ENCODE results near the gene GEN1.

GEN1 gene

GRCh38 chr2:17709897-17710296 lies 44.0 kb upstream of the GEN1 start:
- H3K4me1 ChIP-seq (ENCODE audit: insufficient read depth, low read length, severe bottlenecking): no peaks in the 10 kb centered on the region
- no peak overlapping the region for H3K4me3 ChIP-seq (ENCODE audit: low read depth, low read length, poor library complexity, severe bottlenecking)
- TF ChIP-seq EZH2 (IDR thresholded peaks at IDR 0.05; ENCODE audit: borderline replicate concordance, low read length): no peak
- TF ChIP-seq CTCF (IDR thresholded peaks at IDR 0.05; ENCODE audit: low read length): no peak
- no peak overlapping the region for H3K4me2 ChIP-seq (ENCODE audit: low read length)
- H3K9me3 ChIP-seq (ENCODE audit: low read length): no peaks in the 10 kb centered on the region
- H3K9me2 ChIP-seq (ENCODE audit: low read depth, low read length): no peaks in the 10 kb centered on the region
- no peaks in the 10 kb centered on the region for H3K79me2 ChIP-seq (ENCODE audit: insufficient read depth, low read length)
- H3K27me3 ChIP-seq (ENCODE audit: insufficient read depth, low read length): no peaks in the 10 kb centered on the region
- H3K36me3 ChIP-seq (ENCODE audit: insufficient read depth, low read length): peaks cover 79% of the 10 kb centered on the region
- H3K9ac ChIP-seq (ENCODE audit: low read length): no peak overlapping the region
- no peak overlapping the region for H3K27ac ChIP-seq (ENCODE audit: low read depth, low read length, poor library complexity, severe bottlenecking)
- H2AFZ ChIP-seq (ENCODE audit: low read length): no peak overlapping the region
- no peaks in the 10 kb centered on the region for H4K20me1 ChIP-seq (ENCODE audit: insufficient read depth, low read length)
- no peaks in the 10 kb centered on the region for H3F3A ChIP-seq (ENCODE audit: insufficient read depth, low read length)

GRCh38 chr2:17710547-17711248 lies 43.2 kb upstream of the GEN1 start:
- no peaks in the 10 kb centered on the region for H3K27me3 ChIP-seq (ENCODE audit: insufficient read depth, low read length)
- no peaks in the 10 kb centered on the region for H3K79me2 ChIP-seq (ENCODE audit: insufficient read depth, low read length)
- H3K36me3 ChIP-seq (ENCODE audit: insufficient read depth, low read length): peaks cover 76% of the 10 kb centered on the region
- no peak overlapping the region for H3K4me3 ChIP-seq (ENCODE audit: low read depth, low read length, poor library complexity, severe bottlenecking)
- H3K4me1 ChIP-seq (ENCODE audit: insufficient read depth, low read length, severe bottlenecking): no peaks in the 10 kb centered on the region
- no peaks in the 10 kb centered on the region for H4K20me1 ChIP-seq (ENCODE audit: insufficient read depth, low read length)
- no peak overlapping the region for H3K9ac ChIP-seq (ENCODE audit: low read length)
- no peak overlapping the region for H3K4me2 ChIP-seq (ENCODE audit: low read length)
- TF ChIP-seq CTCF (IDR thresholded peaks at IDR 0.05; ENCODE audit: low read length) (no peak), EZH2 (IDR thresholded peaks at IDR 0.05; ENCODE audit: borderline replicate concordance, low read length) (no peak)
- H3K27ac ChIP-seq (ENCODE audit: low read depth, low read length, poor library complexity, severe bottlenecking): no peak overlapping the region
- no peak overlapping the region for H2AFZ ChIP-seq (ENCODE audit: low read length)
- H3K9me3 ChIP-seq (ENCODE audit: low read length): no peaks in the 10 kb centered on the region
- H3F3A ChIP-seq (ENCODE audit: insufficient read depth, low read length): no peaks in the 10 kb centered on the region
- H3K9me2 ChIP-seq (ENCODE audit: low read depth, low read length): no peaks in the 10 kb centered on the region

- Histone ChIP-seq H3K79me2 (ENCODE audit: insufficient read depth, low read length) (no peaks in the 10 kb centered on the region), H3K36me3 (ENCODE audit: insufficient read depth, low read length) (peaks cover 71% of the 10 kb centered on the region), H3K27ac (ENCODE audit: low read depth, low read length, poor library complexity, severe bottlenecking) (no peak overlapping the region), H4K20me1 (ENCODE audit: insufficient read depth, low read length) (no peaks in the 10 kb centered on the region), H3K9me3 (ENCODE audit: low read length) (no peaks in the 10 kb centered on the region), H2AFZ (ENCODE audit: low read length) (no peak overlapping the region), H3K4me2 (ENCODE audit: low read length) (no peak overlapping the region), H3K9me2 (ENCODE audit: low read depth, low read length) (no peaks in the 10 kb centered on the region), H3F3A (ENCODE audit: insufficient read depth, low read length) (no peaks in the 10 kb centered on the region), H3K9ac (ENCODE audit: low read length) (no peak overlapping the region), H3K4me1 (ENCODE audit: insufficient read depth, low read length, severe bottlenecking) (no peaks in the 10 kb centered on the region), H3K4me3 (ENCODE audit: low read depth, low read length, poor library complexity, severe bottlenecking) (no peak overlapping the region), H3K27me3 (ENCODE audit: insufficient read depth, low read length) (no peaks in the 10 kb centered on the region)
- TF ChIP-seq EZH2 (IDR thresholded peaks at IDR 0.05; ENCODE audit: borderline replicate concordance, low read length) (no peak), CTCF (IDR thresholded peaks at IDR 0.05; ENCODE audit: low read length) (no peak)
These were observed 40.6 kb upstream of the GEN1 start for GRCh38 chr2:17713291-17713690.

All from OCI-LY1 (cell line).